Fibroblast of villous mesenchyme (primary cell): ENCODE data around the gene BBS5. TPM values are rescaled to one million over a fixed set of nuclear protein-coding genes. Genes with fewer than 3 reads are reported as not detected.

ENCODE experiments used
- DNase-seq: peaks from one replicate; pipeline ENCODE4 v3.0.0-alpha.2; 2010; ENCODE audit warnings: low read depth
- H3K4me3 ChIP-seq: 2 replicates; pipeline ENCODE4 v1.5.1; 2011; ENCODE audit warnings: low read depth, mild to moderate bottlenecking, low read length
- total RNA-seq: library from RNA; depleted of rRNA; stranded (reverse); fragments of >200 nt; gene quantifications from 2 replicates; pipeline ENCODE4 v1.2.3, GENCODE V29; 2012
- TF ChIP-seq, protein P1 (sequence below): IDR thresholded peaks from 2 replicates; pipeline ENCODE4 v1.5.1; 2012; ENCODE audit warnings: low read depth, mild to moderate bottlenecking, low read length; ENCODE audit not compliant: insufficient read depth

BBS5 gene
- total RNA-seq, 1 donor: 5.6 TPM

DNA sequence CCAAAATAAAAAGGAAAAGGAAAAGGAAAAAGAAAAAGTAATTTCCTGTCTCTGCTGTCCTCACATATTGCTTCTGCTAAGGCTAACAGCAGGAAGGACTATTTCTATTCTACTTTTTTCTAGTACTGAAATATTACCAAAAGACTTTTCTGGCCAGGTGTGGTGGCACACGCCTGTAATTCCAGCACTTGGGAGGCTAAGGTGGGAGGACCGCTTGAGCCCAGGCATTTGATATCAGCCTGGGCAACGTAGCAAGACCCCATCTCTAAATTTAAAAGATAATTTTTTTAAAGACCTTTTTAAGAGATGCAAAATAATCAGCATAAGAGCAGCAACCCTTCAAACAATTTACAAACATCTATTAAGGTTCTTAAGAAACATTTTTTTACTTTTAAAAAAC, 63.1 kb downstream of the BBS5 start:
- no peak for DNase-seq
- H3K4me3 ChIP-seq: no peak overlapping the region
- TF ChIP-seq, protein P1, sequence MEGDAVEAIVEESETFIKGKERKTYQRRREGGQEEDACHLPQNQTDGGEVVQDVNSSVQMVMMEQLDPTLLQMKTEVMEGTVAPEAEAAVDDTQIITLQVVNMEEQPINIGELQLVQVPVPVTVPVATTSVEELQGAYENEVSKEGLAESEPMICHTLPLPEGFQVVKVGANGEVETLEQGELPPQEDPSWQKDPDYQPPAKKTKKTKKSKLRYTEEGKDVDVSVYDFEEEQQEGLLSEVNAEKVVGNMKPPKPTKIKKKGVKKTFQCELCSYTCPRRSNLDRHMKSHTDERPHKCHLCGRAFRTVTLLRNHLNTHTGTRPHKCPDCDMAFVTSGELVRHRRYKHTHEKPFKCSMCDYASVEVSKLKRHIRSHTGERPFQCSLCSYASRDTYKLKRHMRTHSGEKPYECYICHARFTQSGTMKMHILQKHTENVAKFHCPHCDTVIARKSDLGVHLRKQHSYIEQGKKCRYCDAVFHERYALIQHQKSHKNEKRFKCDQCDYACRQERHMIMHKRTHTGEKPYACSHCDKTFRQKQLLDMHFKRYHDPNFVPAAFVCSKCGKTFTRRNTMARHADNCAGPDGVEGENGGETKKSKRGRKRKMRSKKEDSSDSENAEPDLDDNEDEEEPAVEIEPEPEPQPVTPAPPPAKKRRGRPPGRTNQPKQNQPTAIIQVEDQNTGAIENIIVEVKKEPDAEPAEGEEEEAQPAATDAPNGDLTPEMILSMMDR: no peak

DNA sequence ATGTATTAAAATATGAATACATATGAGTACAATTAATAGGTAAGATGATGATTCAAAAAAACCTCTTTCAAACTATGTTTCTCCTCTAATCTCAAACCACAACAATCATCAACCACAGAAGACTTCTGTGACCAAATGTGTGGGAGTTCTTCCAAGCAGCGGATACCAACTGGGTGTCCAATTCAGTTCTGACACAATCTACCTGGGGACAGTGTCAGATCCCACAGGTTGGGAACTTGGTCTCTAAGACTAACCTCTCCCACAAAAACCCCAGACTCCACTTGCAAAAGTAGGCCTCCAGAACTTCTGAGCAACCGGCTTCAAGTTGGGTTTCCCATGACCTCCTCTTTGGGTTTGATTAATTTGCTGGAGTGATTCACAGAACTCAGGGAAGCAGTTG, 67.5 kb downstream of the BBS5 start:
- H3K4me3 ChIP-seq: no peak overlapping the region
- TF ChIP-seq, protein P1: no peak
- no peak for DNase-seq

Other genes with a start within 250 kb of the BBS5 start
- under 0.01 TPM in 2 replicates for gene LRP2, start 117.0 kb upstream of the BBS5 start, total RNA-seq
- gene KLHL41, start 30.2 kb downstream of the BBS5 start, total RNA-seq: 0.32 and 0.43 TPM in 2 replicates
- gene FASTKD1, start 94.4 kb downstream of the BBS5 start, total RNA-seq: 13.5 and 25.9 TPM in 2 replicates
- 21.6 and 35.8 TPM in 2 replicates for gene PPIG, start 104.9 kb downstream of the BBS5 start, total RNA-seq
- not detected in 2 replicates for gene CFAP210, start 214.9 kb downstream of the BBS5 start, total RNA-seq
- 2.6 and 3.5 TPM in 2 replicates for gene PHOSPHO2, start 215.0 kb downstream of the BBS5 start, total RNA-seq